H1 (cell line): ENCODE data around the gene GLTPD2. TPM values are rescaled to one million over a fixed set of nuclear protein-coding genes. Genes with fewer than 3 reads are reported as not detected.

Source experiments
- CTCF ChIA-PET: fragments of 300-600 bp; sonication (Branson Sonifier 250); formaldehyde crosslinking; loops from one replicate; lab custom pipeline; 2021; ENCODE audit not compliant: partially characterized antibody; lab: Charles Lee
- POLR2A ChIA-PET: fragments of 300-600 bp; sonication (Branson Sonifier 250); formaldehyde crosslinking; loops from one replicate; lab custom pipeline; 2021; ENCODE audit warnings: inconsistent platforms; ENCODE audit not compliant: partially characterized antibody; lab: Charles Lee
- DNase-seq, 2 experiments: peaks; one replicate each; pipeline versions ENCODE4 v3.0.0 to v3.0.0-alpha.2; 2010 to 2022; ENCODE audit warnings: low spot score in 2 of 2, low read depth in 1 of 2, mixed read lengths in 1 of 2
- FAIRE-seq: peaks from 2 replicates; lab custom pipeline; 2011; peaks lifted over from hg19 to GRCh38; lab: Jason Lieb, UNC
- H2AFZ ChIP-seq: 2 replicates; pipeline ENCODE4 v1.8.1; 2012; ENCODE audit warnings: low read length, inconsistent platforms
- H2AK5ac ChIP-seq: 2 replicates; pipeline ENCODE4 v1.6.1; 2013; ENCODE audit warnings: low read depth, low read length
- H2BK120ac ChIP-seq: replicated peaks from 2 replicates; pipeline ENCODE3; 2013; ENCODE audit warnings: low read depth, low read length, inconsistent platforms
- H2BK12ac ChIP-seq: 2 replicates; pipeline ENCODE4 v1.6.1; 2013; ENCODE audit warnings: low read depth, low read length
- H2BK15ac ChIP-seq: 2 replicates; pipeline ENCODE4 v1.6.1; 2013; ENCODE audit warnings: low read length
- H2BK20ac ChIP-seq: 2 replicates; pipeline ENCODE4 v1.6.1; 2013; ENCODE audit warnings: low read length
- H2BK5ac ChIP-seq: 2 replicates; pipeline ENCODE4 v1.6.1; 2013; ENCODE audit warnings: low read depth, low read length
- H3K14ac ChIP-seq: 2 replicates; pipeline ENCODE4 v1.6.1; 2013; ENCODE audit warnings: inconsistent platforms; ENCODE audit not compliant: insufficient read length
- H3K18ac ChIP-seq: 2 replicates; pipeline ENCODE4 v1.6.1; 2013; ENCODE audit warnings: low read length; ENCODE audit errors: extremely low read depth
- H3K23ac ChIP-seq: 2 replicates; pipeline ENCODE4 v1.6.1; 2013; ENCODE audit warnings: inconsistent platforms; ENCODE audit not compliant: insufficient read length
- H3K23me2 ChIP-seq: 2 replicates; pipeline ENCODE4 v1.6.1; 2013; ENCODE audit warnings: low read depth, low read length
- H3K27ac ChIP-seq: 2 replicates; pipeline ENCODE4 v1.6.1; 2011; ENCODE audit warnings: low read depth, low read length, inconsistent platforms
- H3K27me3 ChIP-seq, 4 experiments: replicated peaks in 1 of 4; 1 replicate in 1 of 4; 2 replicates in 3 of 4; pipeline versions ENCODE4 v1.6.1 to v1.8.1; 2011 to 2013; ENCODE audit warnings: low read length in 3 of 4, mild to moderate bottlenecking in 3 of 4, inconsistent platforms in 2 of 4, mixed read lengths in 2 of 4, moderate library complexity in 1 of 4; ENCODE audit not compliant: control insufficient read depth in 3 of 4, insufficient read depth in 3 of 4; ENCODE audit errors: extremely low read depth in 1 of 4
- H3K36me3 ChIP-seq, 4 experiments: 2 replicates each; pipeline versions ENCODE4 v1.6.1 to v1.8.1; 2011 to 2013; ENCODE audit warnings: mild to moderate bottlenecking in 4 of 4, low read length in 3 of 4, moderate library complexity in 2 of 4, control low read depth in 1 of 4, inconsistent platforms in 1 of 4; ENCODE audit not compliant: insufficient read depth in 4 of 4, control insufficient read depth in 2 of 4
- H3K4ac ChIP-seq: replicated peaks from 2 replicates; pipeline ENCODE3; 2013; ENCODE audit warnings: low read length, low read depth, mixed read lengths, inconsistent platforms; ENCODE audit not compliant: insufficient read length
- H3K4me1 ChIP-seq, 4 experiments: replicated peaks in 1 of 4; 1 replicate in 1 of 4; 2 replicates in 3 of 4; pipeline versions ENCODE4 v1.6.1 to v1.8.1; 2011 to 2013; ENCODE audit warnings: low read length in 3 of 4, inconsistent platforms in 2 of 4, mixed read lengths in 1 of 4; ENCODE audit not compliant: insufficient read depth in 4 of 4, control insufficient read depth in 3 of 4
- H3K4me2 ChIP-seq, 2 experiments: 2 replicates each; pipeline versions ENCODE4 v1.6.1 to v1.8.1; 2011 to 2013; ENCODE audit warnings: low read depth in 2 of 2, low read length in 2 of 2, control low read depth in 1 of 2, inconsistent platforms in 1 of 2, mild to moderate bottlenecking in 1 of 2; ENCODE audit not compliant: insufficient read depth in 1 of 2
- H3K4me3 ChIP-seq, 4 experiments: fragments of 200-600, 300-600 bp in 1 of 4; sonication (generic), shearing (Covaris generic), sonication (Bioruptor Twin) in 1 of 4; 2 replicates each; pipeline versions ENCODE4 v1.5.1 to v1.8.1; 2011 to 2016; ENCODE audit warnings: low read length in 4 of 4, low read depth in 3 of 4, control low read depth in 2 of 4, inconsistent platforms in 2 of 4, mild to moderate bottlenecking in 2 of 4, mixed read lengths in 1 of 4, moderate library complexity in 1 of 4; ENCODE audit not compliant: insufficient read depth in 2 of 4; ENCODE audit errors: extremely low read depth in 1 of 4
- H3K56ac ChIP-seq: replicated peaks from 2 replicates; pipeline ENCODE3; 2013; ENCODE audit warnings: low read depth, mild to moderate bottlenecking, mixed read lengths, low read length, inconsistent platforms; ENCODE audit not compliant: insufficient read length
- H3K79me1 ChIP-seq: 2 replicates; pipeline ENCODE4 v1.6.1; 2013; ENCODE audit warnings: low read depth, low read length, control low read depth
- H3K79me2 ChIP-seq, 2 experiments: 2 replicates each; pipeline versions ENCODE4 v1.6.1 to v1.8.1; 2012 to 2013; ENCODE audit warnings: low read length in 2 of 2, mild to moderate bottlenecking in 2 of 2, inconsistent platforms in 1 of 2; ENCODE audit not compliant: insufficient read depth in 2 of 2, control insufficient read depth in 1 of 2
- H3K9ac ChIP-seq, 4 experiments: replicated peaks in 1 of 4; 1 replicate in 1 of 4; 2 replicates in 3 of 4; pipeline versions ENCODE4 v1.6.1 to v1.8.1; 2011 to 2013; ENCODE audit warnings: low read depth in 3 of 4, low read length in 3 of 4, control low read depth in 2 of 4, mild to moderate bottlenecking in 2 of 4, moderate library complexity in 2 of 4, inconsistent platforms in 1 of 4; ENCODE audit errors: extremely low read depth in 1 of 4
- H3K9me3 ChIP-seq, 2 experiments: 2 replicates each; pipeline versions ENCODE4 v1.6.1 to v1.8.1; 2012 to 2013; ENCODE audit warnings: mild to moderate bottlenecking in 2 of 2, moderate library complexity in 2 of 2, control low read depth in 1 of 2, inconsistent platforms in 1 of 2, low read depth in 1 of 2, low read length in 1 of 2, mixed read lengths in 1 of 2; ENCODE audit not compliant: insufficient read depth in 2 of 2
- H4K20me1 ChIP-seq, 2 experiments: replicated peaks in 1 of 2; 2 replicates each; pipeline versions ENCODE3 to v1.8.1; 2011 to 2013; ENCODE audit warnings: inconsistent platforms in 2 of 2, low read length in 2 of 2, mild to moderate bottlenecking in 1 of 2; ENCODE audit not compliant: insufficient read depth in 2 of 2, control insufficient read depth in 1 of 2
- H4K5ac ChIP-seq: 2 replicates; pipeline ENCODE4 v1.6.1; 2013; ENCODE audit warnings: low read length, low read depth, mixed read lengths, inconsistent platforms; ENCODE audit not compliant: insufficient read length
- H4K8ac ChIP-seq: 2 replicates; pipeline ENCODE4 v1.8.0; 2013; ENCODE audit warnings: mild to moderate bottlenecking, moderate library complexity, low read length, inconsistent platforms; ENCODE audit not compliant: insufficient read depth; ENCODE audit errors: extremely low read depth
- H4K91ac ChIP-seq: replicated peaks from 2 replicates; pipeline ENCODE3; 2013; ENCODE audit warnings: low read length, mixed read lengths, inconsistent platforms; ENCODE audit not compliant: insufficient read length
- CBX5 ChIP-seq: fragments of 300-800, 300-1000 bp; sonication (generic); IDR thresholded peaks from 2 replicates; pipeline ENCODE4 v1.7.1; 2016; ENCODE audit warnings: antibody characterized with exemption, low read length, low read depth
- CHD1 ChIP-seq: IDR thresholded peaks from 2 replicates; pipeline ENCODE4 v1.6.1; 2012; ENCODE audit warnings: low read depth, low read length, improper control_type of control experiment
- CHD2 ChIP-seq: IDR thresholded peaks from 2 replicates; pipeline ENCODE4 v1.6.1; 2012; ENCODE audit warnings: low read length, improper control_type of control experiment
- GTF2F1 ChIP-seq: IDR thresholded peaks from 2 replicates; pipeline ENCODE4 v1.6.1; 2012; ENCODE audit warnings: low read depth, low read length, improper control_type of control experiment, borderline replicate concordance
- POU5F1 ChIP-seq: IDR thresholded peaks from 2 replicates; pipeline ENCODE4 v1.6.1; 2011; ENCODE audit warnings: low read depth, mild to moderate bottlenecking, low read length, moderate library complexity
- RXRA ChIP-seq: IDR thresholded peaks from 2 replicates; pipeline ENCODE4 v1.6.1; 2011; ENCODE audit warnings: low read depth, mild to moderate bottlenecking, low read length, moderate library complexity; ENCODE audit not compliant: insufficient read depth
- SIX5 ChIP-seq: IDR thresholded peaks from 2 replicates; pipeline ENCODE4 v1.6.1; 2011; ENCODE audit warnings: mild to moderate bottlenecking, low read depth, low read length
- SP4 ChIP-seq: IDR thresholded peaks from 2 replicates; pipeline ENCODE4 v1.6.1; 2012; ENCODE audit warnings: low read length, inconsistent platforms
- SRF ChIP-seq: IDR thresholded peaks from 2 replicates; pipeline ENCODE4 v1.6.1; 2011; ENCODE audit warnings: mild to moderate bottlenecking, low read depth, low read length, moderate library complexity
- SUZ12 ChIP-seq: fragments of 200-600 bp; sonication (generic); IDR thresholded peaks from 2 replicates; pipeline ENCODE4 v1.6.1; 2012; ENCODE audit warnings: mild to moderate bottlenecking, inconsistent platforms, low read length, moderate library complexity, mixed read lengths
- TBP ChIP-seq: IDR thresholded peaks from 2 replicates; pipeline ENCODE4 v1.6.1; 2011; ENCODE audit warnings: low read depth, low read length, improper control_type of control experiment
- WGBS, 2 experiments: shearing (Covaris generic) in 1 of 2; methylation state at CpG; one replicate each; pipeline versions ENCODE4 v1.1.6 to v1.1.7; 2013 to 2015; ENCODE audit warnings: low lambda C conversion rate in 2 of 2, mixed read lengths in 2 of 2, inconsistent platforms in 1 of 2, low coverage in 1 of 2, missing lambda C conversion rate in 1 of 2; ENCODE audit not compliant: insufficient replicate concordance in 2 of 2, insufficient coverage in 1 of 2, insufficient read length in 1 of 2; ENCODE audit errors: extremely low coverage in 1 of 2, missing lambda C conversion rate in 1 of 2; 5-methylcytosine and 5-hydroxymethylcytosine counted together
- polyA plus RNA-seq, 7 experiments: library from polyadenylated mRNA; depleted of rRNA in 3 of 7; stranded (reverse) in 5 of 7; unstranded in 2 of 7; fragments of >200 nt in 5 of 7; fragments of 200-250 nt in 2 of 7; gene quantifications; 1 replicate in 5 of 7; 2 replicates in 1 of 7; 4 replicates in 1 of 7; pipeline versions ENCODE4 v1.2.1 to v1.2.3, GENCODE V29; 2011 to 2013; ENCODE audit warnings: missing spikeins in 2 of 7, mixed read lengths in 2 of 7
- total RNA-seq: library from RNA; stranded (reverse); fragmentation: NEBNext Ultra II Directional; extraction: Animal tissue kit (Norgen Biotek cat#: 25700); gene quantifications from 2 replicates; pipeline ENCODE4 v1.2.1, GENCODE V29; 2021

The GLTPD2 gene
- total and polyA plus RNA-seq, 2 of the 8 experiments (the other 6 are each of a cell fraction or from before 2014, with no cell fraction given): not detected

GRCh38 chr17:4802228-4802627, 13.5 kb downstream of the GLTPD2 start, which contains the start of gene C17orf114:
C17orf114 (minus strand) TSS chr17:4802328.
- ChIA-PET CTCF (interaction anchor here (1.2 to 1.8 kb wide), 2 partner anchors 65 to 80 kb away, joined by 4 to 7 read pairs; no protein-coding TSS in a partner anchor), POLR2A (interaction anchor here (0.7 kb wide), 1 partner anchor 72 kb away, joined by 4 read pairs; no protein-coding TSS in a partner anchor)
- no peak within 1 kb of the TSS for H3K27ac ChIP-seq
- no peak within 1 kb of the TSS for H2BK20ac ChIP-seq
- H3K23ac ChIP-seq: no peak within 1 kb of the TSS
- H2BK120ac ChIP-seq: no peak within 1 kb of the TSS
- H3K14ac ChIP-seq: no peak within 1 kb of the TSS
- no peak within 1 kb of the TSS for H3K4me2 ChIP-seq
- H4K91ac ChIP-seq: no peak within 1 kb of the TSS
- no peak within 1 kb of the TSS for H4K5ac ChIP-seq
- H3K23me2 ChIP-seq: peaks cover 2% of the 10 kb centered on the region; the same call in 1 of the 2 replicates
- peaks cover 4% of the 10 kb centered on the region for H3K79me1 ChIP-seq
- TF ChIP-seq SUZ12 (no peak), CHD2 (no peak), SIX5 (no peak), POU5F1 (no peak), TBP (no peak), GTF2F1 (no peak), RXRA (no peak), CBX5 (no peak), SRF (no peak), CHD1 (no peak), SP4 (no peak)
- no peak within 1 kb of the TSS for H2BK12ac ChIP-seq
- no peak within 1 kb of the TSS; the same call in 1 of the 2 replicates for H2AK5ac ChIP-seq
- no peaks in the 10 kb centered on the region for H3K9me3 ChIP-seq
- no peak within 1 kb of the TSS; the same call in 1 of the 2 replicates for H2BK5ac ChIP-seq
- 78% methylated on average over 7 of the region's 9 CpGs; no CpG with 5 or more reads in 1 of the 2 experiments for WGBS, 2 experiments
- FAIRE-seq: no peak
- H3K56ac ChIP-seq: no peak within 1 kb of the TSS
- no peaks in the 10 kb centered on the region for H3K27me3 ChIP-seq
- no peak within 1 kb of the TSS for H3K4me3 ChIP-seq
- H3K9ac ChIP-seq: no peak within 1 kb of the TSS
- no peak within 1 kb of the TSS for H2AFZ ChIP-seq
- H4K20me1 ChIP-seq: peaks cover 0 to 3% of the 10 kb centered on the region in 2 experiments
- no peak within 1 kb of the TSS for H4K8ac ChIP-seq
- no peak within 1 kb of the TSS for H3K18ac ChIP-seq
- H3K79me2 ChIP-seq: peaks cover 0 to 8% of the 10 kb centered on the region in 2 experiments; a peak in 2 of 4 replicates
- peaks cover 0 to 19% (median 12%) of the 10 kb centered on the region in 4 experiments; a peak in 7 of 8 replicates for H3K36me3 ChIP-seq
- no peak within 1 kb of the TSS for H2BK15ac ChIP-seq
- no peak within 1 kb of the TSS for H3K4ac ChIP-seq
- no peaks in the 10 kb centered on the region; a peak in 1 of 7 replicates for H3K4me1 ChIP-seq
- DNase-seq: no peak
